LHCN-M2 (cell line): ENCODE data around the gene ITIH4. TPM values are rescaled to one million over a fixed set of nuclear protein-coding genes. Genes with fewer than 3 reads are reported as not detected.

Source experiments
- DNase-seq: peaks from one replicate; pipeline ENCODE4 v3.0.0-alpha.2; 2012; ENCODE audit warnings: low read depth
- polyA plus RNA-seq: library from polyadenylated mRNA; unstranded; fragments of >200 nt; gene quantifications from one replicate; pipeline ENCODE4 v1.2.1, GENCODE V29; 2012; ENCODE audit warnings: missing spikeins
- total RNA-seq: library from RNA; depleted of rRNA; stranded (reverse); fragments of >200 nt; gene quantifications from 2 replicates; pipeline ENCODE4 v1.2.3, GENCODE V29; 2014; rRNA removed

Gene ITIH4
- total RNA-seq, result 0.19 and 0.63 TPM in 2 replicates
- polyA plus RNA-seq, result 0.58 TPM

DNA sequence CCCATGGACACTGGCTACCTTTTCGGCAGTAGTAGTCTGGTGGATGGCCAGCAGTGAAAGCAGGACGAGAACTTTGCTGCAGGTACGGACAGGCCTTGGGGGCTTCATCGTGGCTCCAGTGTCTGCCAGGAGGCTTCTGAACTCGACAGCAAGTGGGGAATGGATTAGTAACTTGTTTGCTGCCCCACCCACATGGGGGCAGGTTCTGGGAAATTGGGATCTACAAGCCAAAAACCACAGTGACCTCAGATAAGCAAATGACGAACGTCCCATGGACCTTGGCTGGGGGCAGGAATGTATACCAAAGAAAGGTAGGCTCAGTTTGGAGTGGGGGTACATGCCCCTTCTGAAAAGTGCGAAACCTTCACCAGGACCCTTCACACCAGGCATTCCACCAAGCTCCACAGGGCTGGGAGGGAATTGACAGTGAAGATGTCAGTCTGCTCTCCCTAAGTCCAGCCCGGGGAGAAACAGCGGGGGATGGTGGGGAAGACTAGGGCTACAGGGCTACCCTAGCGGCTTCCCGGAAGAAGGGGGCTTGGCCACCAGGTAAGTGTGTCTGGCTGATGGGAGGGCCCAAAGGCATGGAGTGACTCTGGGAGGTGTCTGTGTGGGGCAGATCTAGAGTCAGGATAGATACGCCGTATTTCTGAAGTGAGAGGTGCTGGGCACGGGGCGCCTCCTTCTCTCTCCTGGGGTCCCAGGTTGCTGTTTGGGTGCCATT lies at the start of gene ITIH4:
Gene ITIH4 (minus strand): TSS at position 138 of the 724 bp plus-strand sequence. CDS start 30 bp downstream, at position 108.
- no peak for DNase-seq

GRCh38 chr3:52880047-52880446 lies 49.6 kb upstream of the ITIH4 start:
- DNase-seq, result no peak

GRCh38 chr3:52879581-52879980 lies 49.1 kb upstream of the ITIH4 start:
- DNase-seq, result no peak

- no peak for DNase-seq
Observed at GRCh38 chr3:52879090-52879489, 48.6 kb upstream of the ITIH4 start.

DNA sequence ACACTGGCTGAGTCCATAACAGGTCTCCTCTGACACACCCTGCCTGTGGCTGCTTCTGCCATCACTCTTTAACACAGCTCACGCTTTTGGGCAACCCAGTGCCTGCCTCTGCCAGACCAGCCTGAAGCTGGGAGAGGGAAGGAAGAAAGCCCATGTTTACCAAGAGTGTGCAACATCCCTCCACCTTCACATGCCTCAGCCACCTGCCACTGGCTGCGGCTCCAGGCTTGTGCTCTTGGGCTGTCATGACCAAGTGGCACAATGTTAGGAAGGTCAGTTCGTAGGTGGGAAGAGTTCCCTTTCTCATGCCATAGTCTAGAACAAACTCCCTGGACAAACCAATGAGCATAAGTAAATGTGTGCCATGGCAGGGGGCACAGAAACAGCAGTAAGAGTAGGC lies 46.6 kb upstream of the ITIH4 start:
- no peak for DNase-seq

GRCh38 chr3:52874864-52875587 lies 44.6 kb upstream of the ITIH4 start:
- DNase-seq, result no peak

DNA sequence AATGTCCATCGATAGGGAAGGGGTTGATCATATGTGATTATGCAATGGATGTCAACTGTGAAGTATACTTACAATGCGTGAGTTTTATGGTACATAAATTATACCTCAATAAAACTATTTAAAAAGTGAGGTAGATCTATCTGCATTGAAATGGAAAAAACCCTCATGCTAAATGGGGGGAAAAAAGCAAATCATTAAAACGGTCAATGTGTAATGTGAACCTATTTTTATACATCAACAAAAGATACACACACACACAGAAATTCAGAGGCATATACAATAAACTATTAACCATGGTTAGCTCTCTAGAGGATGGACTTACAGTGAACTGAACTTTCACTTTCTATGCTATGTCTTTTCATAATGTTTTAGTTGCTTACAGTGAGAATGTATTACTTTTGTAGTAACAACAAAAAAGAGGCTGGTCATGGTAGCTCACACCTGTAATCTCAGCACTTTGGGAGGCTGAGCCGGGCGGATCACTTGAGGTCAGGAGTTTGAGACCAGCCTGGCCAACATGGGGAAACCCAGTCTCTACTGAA lies 43.8 kb upstream of the ITIH4 start:
- no peak for DNase-seq

DNA sequence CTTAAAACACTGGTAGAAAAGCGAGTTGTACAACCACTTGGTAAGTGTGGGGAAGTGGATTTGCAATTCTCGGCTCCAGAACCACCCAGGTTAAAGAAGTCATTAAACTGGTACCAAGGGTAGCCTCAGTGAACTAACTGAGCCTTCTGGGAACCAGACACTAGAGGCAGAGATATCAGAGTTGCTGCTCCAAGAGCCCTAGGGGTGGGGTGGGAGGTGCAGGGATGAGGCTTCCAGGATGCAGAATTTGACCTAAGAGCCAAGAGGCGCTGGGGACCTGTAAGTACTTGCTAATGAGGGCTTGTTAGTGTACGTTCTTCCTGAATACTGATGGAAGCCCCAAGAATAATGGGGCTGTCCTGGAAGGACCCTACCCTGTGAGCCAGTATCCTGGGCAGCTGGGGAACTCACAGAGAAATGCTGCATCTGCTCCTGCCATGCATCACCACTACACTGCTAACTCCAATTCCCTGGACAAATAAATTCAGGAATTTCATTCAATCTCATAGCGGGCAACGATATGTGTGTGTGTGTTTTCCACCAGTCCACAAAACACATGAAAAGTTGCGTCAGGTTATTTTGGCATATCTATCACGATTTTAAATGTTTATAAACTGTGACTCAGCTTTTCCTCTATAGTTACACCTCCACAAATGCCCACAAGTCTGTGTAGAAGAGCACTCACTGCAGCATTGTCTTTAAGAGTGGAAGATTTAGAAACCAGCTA lies 43.1 kb upstream of the ITIH4 start:
- peak; percentile 57 for DNase-seq

- no peak for DNase-seq
Observed at GRCh38 chr3:52872245-52872644, 41.8 kb upstream of the ITIH4 start.

DNA sequence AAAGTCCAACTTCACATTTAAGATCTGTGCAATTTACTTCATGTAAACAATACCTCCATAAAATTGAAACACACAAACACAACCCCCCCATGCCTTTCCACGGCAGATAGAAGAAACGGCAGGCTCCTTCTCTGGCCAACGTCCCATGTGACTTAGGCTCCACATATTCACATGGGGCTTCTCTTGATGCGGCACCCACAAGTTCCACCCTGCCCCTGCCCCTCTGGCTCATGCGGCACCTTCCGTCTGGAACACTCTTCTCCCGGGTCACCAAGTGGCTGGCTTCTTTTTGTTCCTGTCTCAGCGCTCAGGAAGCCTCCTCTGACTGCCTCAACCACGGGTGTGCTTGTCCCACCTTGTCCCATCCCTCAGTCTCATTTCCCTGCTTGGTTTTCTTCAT lies 41.3 kb upstream of the ITIH4 start:
- no peak for DNase-seq

DNA sequence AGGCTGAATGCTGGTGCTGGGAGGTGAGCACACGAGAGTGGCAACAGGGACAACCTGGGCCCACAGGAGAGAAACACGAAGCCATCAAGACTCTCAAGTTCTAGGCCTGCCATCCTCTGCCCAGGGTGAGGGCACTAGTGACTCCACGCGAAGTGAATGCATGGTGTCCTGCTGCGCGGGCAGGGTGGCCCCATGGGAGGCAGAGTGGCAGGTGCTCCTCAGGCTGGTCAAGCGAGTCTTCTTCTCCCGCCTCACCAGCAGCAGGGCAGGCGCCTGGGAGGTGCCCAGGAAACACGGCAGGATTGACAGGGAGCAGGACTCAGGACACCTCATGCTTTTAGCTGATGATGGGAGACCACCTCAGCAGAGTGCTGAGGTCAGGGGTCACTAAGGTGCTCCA lies 40.0 kb upstream of the ITIH4 start:
- no peak for DNase-seq

GRCh38 chr3:52866427-52866826 lies 36.0 kb upstream of the ITIH4 start:
- no peak for DNase-seq

GRCh38 chr3:52865994-52866393 lies 35.5 kb upstream of the ITIH4 start:
- DNase-seq, result no peak

DNA sequence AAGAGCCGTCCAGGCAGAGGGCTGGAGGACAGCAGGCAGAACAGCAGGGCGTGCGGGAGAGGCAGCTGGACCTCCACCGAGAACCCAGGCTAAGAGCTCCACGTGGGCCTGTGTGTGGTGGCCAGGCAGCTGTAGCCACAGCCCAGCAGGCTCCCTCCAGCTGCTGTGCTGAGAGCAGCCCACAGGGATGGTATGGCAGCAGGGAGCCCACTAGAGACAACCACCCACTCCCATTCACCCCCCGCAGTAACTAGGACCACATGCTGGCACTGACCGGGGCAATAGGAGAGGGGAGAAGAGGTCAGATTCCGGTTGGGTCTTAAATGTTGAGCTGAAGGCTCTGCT lies 29.9 kb upstream of the ITIH4 start:
- DNase-seq, result no peak

DNA sequence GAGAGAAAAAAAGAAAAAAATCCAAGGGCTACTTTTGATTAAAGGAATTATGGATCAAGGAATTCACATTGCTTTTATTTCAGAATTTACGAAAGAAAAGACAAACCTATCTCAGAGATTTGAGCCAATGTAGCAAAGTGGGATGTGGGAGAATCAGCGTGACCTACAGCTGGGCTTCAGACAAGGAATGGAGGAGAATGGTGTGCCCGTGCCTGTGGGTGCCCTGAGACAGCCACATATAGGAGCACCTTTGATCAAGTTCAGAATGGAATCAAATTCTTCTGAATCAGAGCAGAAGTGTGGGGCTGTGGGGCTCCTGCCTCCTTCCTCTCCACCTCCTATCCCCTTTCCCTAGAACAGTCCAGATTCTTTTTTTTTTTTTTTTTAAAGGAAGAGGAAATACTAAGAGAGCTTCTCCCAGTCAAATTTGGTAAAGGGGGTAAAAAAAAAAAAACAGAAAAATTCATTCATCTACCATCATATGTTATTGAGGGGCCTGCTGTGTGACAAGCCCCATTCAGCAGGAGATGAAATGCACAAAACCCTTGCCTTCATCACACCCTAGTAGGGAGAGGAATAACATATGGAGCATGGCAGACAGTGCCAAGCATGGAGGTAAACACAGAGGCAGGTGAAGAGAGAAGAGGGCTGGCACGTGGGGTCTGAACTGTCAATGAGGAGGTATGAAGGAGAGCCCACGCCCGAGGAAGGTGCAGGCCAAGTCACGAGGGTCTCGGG lies 29.4 kb upstream of the ITIH4 start:
- DNase-seq, result no peak

GRCh38 chr3:52857864-52858263 lies 27.4 kb upstream of the ITIH4 start:
- DNase-seq, result no peak

- DNase-seq, result no peak
Observed at GRCh38 chr3:52857133-52857532, 26.7 kb upstream of the ITIH4 start.

GRCh38 chr3:52856666-52857065 lies 26.2 kb upstream of the ITIH4 start:
- no peak for DNase-seq

DNA sequence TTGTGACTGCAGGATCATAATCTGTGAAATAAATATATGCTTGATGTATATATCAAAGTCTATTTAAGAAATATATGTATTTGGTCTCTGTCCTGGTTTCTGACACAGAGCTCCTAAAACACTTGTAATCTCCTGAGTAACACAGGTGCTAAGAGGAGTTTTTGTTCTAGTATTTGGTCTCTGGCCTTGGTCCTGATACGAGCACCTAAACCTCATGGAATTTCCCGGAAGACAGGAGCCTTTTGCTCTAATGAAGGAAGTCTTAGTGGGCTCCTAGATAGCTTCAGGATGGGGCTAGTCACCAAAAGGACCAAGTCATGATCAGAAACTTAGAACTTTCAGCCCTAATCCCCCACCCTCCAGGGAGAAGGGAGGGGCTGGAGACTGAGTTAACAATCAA lies 23.5 kb upstream of the ITIH4 start:
- DNase-seq, result no peak

GRCh38 chr3:52852419-52852818 lies 21.9 kb upstream of the ITIH4 start:
- DNase-seq, result no peak

DNA sequence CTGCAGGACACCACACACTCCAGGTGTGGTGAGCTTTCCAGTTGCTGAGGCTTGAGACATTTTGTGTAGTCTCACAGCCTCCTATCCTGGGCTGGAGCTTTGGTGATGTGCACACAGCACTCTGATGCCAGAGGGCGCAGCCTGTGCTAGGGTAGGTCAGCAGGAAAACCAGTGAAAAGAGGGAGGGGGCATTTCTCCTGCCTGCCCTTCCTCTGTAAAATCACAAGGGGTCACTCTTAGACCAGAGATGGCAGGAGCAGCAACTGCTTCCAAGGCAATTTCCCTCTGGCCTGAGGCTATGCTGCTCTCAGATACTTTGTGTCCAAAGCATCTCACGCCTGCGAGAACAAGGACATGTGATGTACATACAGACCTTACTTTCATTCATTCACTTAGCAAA lies 20.9 kb upstream of the ITIH4 start:
- DNase-seq, result peak; percentile 28

DNA sequence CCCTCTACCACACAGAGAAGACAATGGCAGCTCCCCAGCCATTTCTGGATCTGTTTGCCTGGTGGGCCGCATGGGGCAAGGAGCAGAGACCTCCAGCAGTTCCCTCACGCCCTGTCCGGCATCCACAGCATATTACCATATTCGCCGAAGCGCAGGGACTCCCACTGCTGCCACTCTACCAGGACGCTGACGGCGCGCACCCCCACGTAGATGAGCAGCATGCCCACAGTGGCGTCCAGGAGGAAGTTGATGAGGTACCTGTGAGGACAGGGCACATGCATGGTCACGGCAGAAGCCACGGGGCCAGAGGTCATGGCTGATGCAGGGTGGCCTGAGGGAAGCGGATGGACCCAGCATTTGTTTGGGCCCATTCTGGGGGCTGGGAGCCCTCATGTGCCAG lies 19.2 kb upstream of the ITIH4 start:
- no peak for DNase-seq
